PC-9 (cell line): ENCODE results near the gene SNORC.

Experiments used
- EZH2 ChIP-seq: fragments of 200-600 bp; sonication (generic); IDR thresholded peaks from 2 replicates; pipeline ENCODE4 v1.8.0; 2017; ENCODE audit warnings: antibody characterized with exemption, low read depth
- TF ChIP-seq, protein P1 (sequence below): fragments of 200-600 bp; sonication (generic); conservative IDR thresholded peaks from 2 replicates; pipeline ENCODE4 v1.6.1; 2017; ENCODE audit warnings: mixed run types, antibody characterized with exemption, mild to moderate bottlenecking, moderate library complexity

DNA sequence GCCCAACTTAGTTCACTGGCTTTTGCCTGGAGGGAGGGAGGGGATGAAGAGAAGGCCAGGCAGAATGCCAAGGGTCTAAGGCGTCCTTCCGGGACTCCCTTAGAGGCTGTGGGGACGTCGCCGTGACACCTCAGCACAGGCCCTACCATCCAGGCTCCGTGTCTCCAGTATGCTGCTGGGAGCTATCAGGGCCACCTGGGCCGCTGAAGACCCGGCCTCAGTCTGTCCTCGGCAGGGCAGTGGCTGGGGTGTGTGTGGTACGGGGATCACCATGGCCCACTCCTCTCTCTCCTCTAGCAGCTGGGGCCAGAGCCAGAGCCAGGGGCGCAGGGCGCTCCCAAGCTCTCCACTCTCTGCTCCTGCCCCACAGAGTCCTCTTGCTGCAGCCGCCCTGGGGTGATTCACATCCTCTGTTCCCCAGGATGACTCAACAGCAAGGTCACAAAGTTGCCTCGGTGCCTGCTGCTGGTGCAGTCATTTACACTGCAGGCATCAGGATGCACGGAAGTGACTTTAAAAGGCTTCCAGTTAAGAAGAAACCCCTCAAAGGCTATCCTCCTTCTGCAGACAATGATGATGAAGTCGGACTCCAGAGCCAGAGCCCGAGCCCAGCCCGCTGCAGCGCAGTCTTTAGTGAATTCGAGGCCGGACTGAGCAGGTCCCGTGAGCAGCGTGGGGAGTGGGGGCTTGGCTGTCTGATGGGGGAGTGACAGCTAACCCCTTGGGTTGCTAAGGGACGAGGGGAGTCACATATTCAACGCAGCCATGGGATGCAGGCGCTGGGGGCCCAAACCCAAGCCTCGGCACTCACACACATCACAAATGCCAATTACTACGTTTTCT lies 31.9 kb downstream of the SNORC start:
- TF ChIP-seq, protein P1, sequence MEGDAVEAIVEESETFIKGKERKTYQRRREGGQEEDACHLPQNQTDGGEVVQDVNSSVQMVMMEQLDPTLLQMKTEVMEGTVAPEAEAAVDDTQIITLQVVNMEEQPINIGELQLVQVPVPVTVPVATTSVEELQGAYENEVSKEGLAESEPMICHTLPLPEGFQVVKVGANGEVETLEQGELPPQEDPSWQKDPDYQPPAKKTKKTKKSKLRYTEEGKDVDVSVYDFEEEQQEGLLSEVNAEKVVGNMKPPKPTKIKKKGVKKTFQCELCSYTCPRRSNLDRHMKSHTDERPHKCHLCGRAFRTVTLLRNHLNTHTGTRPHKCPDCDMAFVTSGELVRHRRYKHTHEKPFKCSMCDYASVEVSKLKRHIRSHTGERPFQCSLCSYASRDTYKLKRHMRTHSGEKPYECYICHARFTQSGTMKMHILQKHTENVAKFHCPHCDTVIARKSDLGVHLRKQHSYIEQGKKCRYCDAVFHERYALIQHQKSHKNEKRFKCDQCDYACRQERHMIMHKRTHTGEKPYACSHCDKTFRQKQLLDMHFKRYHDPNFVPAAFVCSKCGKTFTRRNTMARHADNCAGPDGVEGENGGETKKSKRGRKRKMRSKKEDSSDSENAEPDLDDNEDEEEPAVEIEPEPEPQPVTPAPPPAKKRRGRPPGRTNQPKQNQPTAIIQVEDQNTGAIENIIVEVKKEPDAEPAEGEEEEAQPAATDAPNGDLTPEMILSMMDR = no peak
- TF ChIP-seq EZH2 = no peak
